Measurements from ENCODE around the gene OR10C1.

OR10C1 gene

GRCh38 chr6:29477923-29478450 lies 38.9 kb downstream of the OR10C1 start:
- DNase-seq (ENCODE audit: low read depth in 2 of 3, low spot score in 2 of 3), result no peak

GRCh38 chr6:29478740-29479139 lies 39.6 kb downstream of the OR10C1 start:
- no peak for DNase-seq (ENCODE audit: low read depth in 2 of 3, low spot score in 2 of 3)

GRCh38 chr6:29479560-29479959 lies 40.5 kb downstream of the OR10C1 start:
- no peak for DNase-seq (ENCODE audit: low read depth in 2 of 3, low spot score in 2 of 3)

GRCh38 chr6:29483186-29483585 lies 44.1 kb downstream of the OR10C1 start:
- no peak for DNase-seq (ENCODE audit: low read depth in 2 of 3, low spot score in 2 of 3)

GRCh38 chr6:29483735-29484134 lies 44.6 kb downstream of the OR10C1 start:
- no peak for DNase-seq (ENCODE audit: low read depth in 2 of 3, low spot score in 2 of 3)

- no peak for DNase-seq (ENCODE audit: low read depth in 2 of 3, low spot score in 2 of 3)
These were observed 47.5 kb downstream of the OR10C1 start for GRCh38 chr6:29486577-29486976.

GRCh38 chr6:29487131-29487530 lies 48.0 kb downstream of the OR10C1 start:
- DNase-seq (ENCODE audit: low read depth in 2 of 3, low spot score in 2 of 3), result no peak

- no peak for DNase-seq (ENCODE audit: low read depth in 2 of 3, low spot score in 2 of 3)
These were observed 48.6 kb downstream of the OR10C1 start, which contains the start of gene MAS1L for GRCh38 chr6:29487660-29488059. Gene MAS1L, minus strand, starts transcription at chr6:29487956. Its CDS starts 54 bp downstream, at chr6:29487902.

- no peak for DNase-seq (ENCODE audit: low read depth in 2 of 3, low spot score in 2 of 3)
These were observed 49.8 kb downstream of the OR10C1 start for GRCh38 chr6:29488874-29489273.

- DNase-seq (ENCODE audit: low read depth in 2 of 3, low spot score in 2 of 3), result no peak
These were observed 50.2 kb downstream of the OR10C1 start for GRCh38 chr6:29489286-29489685.

- DNase-seq (ENCODE audit: low read depth in 2 of 3, low spot score in 2 of 3), result no peak
These were observed 50.9 kb downstream of the OR10C1 start for GRCh38 chr6:29490055-29490454.

- DNase-seq (ENCODE audit: low read depth in 2 of 3, low spot score in 2 of 3), result no peak
These were observed 51.4 kb downstream of the OR10C1 start for GRCh38 chr6:29490552-29490951.
